Keratinocyte (primary cell): ENCODE measurements around the gene MYOC. TPM values are rescaled to one million over a fixed set of nuclear protein-coding genes. Genes with fewer than 3 reads are reported as not detected.

Experiments
- DNase-seq: peaks from one replicate; pipeline ENCODE4 v3.0.0-alpha.2; 2011; ENCODE audit warnings: low read depth, missing footprints, low spot score
- FAIRE-seq: peaks from 2 replicates; lab custom pipeline; 2011; peaks lifted over from hg19 to GRCh38; lab: Jason Lieb, UNC
- H2AFZ ChIP-seq: 2 replicates; pipeline ENCODE4 v1.6.0; 2012; ENCODE audit warnings: low read length, control low read depth, inconsistent platforms; ENCODE audit not compliant: control insufficient read depth
- H3K27ac ChIP-seq: 2 replicates; pipeline ENCODE4 v1.5.1; 2011; ENCODE audit warnings: low read length; ENCODE audit not compliant: control insufficient read depth, insufficient read depth
- H3K27me3 ChIP-seq: 3 replicates; pipeline ENCODE4 v1.6.0; 2011; ENCODE audit warnings: low read length; ENCODE audit not compliant: control insufficient read depth, insufficient read depth; ENCODE audit errors: extremely low read depth
- H3K36me3 ChIP-seq, 2 experiments: 2 replicates in 1 of 2; 3 replicates in 1 of 2; pipeline ENCODE4 v1.5.1; 2011; ENCODE audit warnings: low read length in 2 of 2, mild to moderate bottlenecking in 1 of 2; ENCODE audit not compliant: control insufficient read depth in 2 of 2, insufficient read depth in 2 of 2; ENCODE audit errors: extremely low read depth in 1 of 2
- H3K4me1 ChIP-seq: 3 replicates; pipeline ENCODE4 v1.5.1; 2011; ENCODE audit warnings: low read length; ENCODE audit not compliant: control insufficient read depth, insufficient read depth; ENCODE audit errors: extremely low read depth
- H3K4me2 ChIP-seq: 3 replicates; pipeline ENCODE4 v1.6.0; 2011; ENCODE audit warnings: low read depth, low read length; ENCODE audit not compliant: control insufficient read depth, insufficient read depth; ENCODE audit errors: extremely low read depth
- H3K4me3 ChIP-seq, 3 experiments: fragments of 200-600 bp in 1 of 3; sonication (generic) in 1 of 3; 2 replicates in 2 of 3; 3 replicates in 1 of 3; pipeline ENCODE4 v1.5.1; 2011 to 2016; ENCODE audit warnings: low read length in 3 of 3, mild to moderate bottlenecking in 3 of 3, control low read depth in 2 of 3, inconsistent platforms in 1 of 3, low read depth in 1 of 3, mixed read lengths in 1 of 3, mixed run types in 1 of 3, moderate library complexity in 1 of 3; ENCODE audit not compliant: control insufficient read depth in 2 of 3, insufficient read depth in 2 of 3; ENCODE audit errors: extremely low read depth in 1 of 3
- H3K79me2 ChIP-seq: 2 replicates; pipeline ENCODE4 v1.6.0; 2012; ENCODE audit warnings: low read length; ENCODE audit not compliant: control insufficient read depth, insufficient read depth
- H3K9ac ChIP-seq: 3 replicates; pipeline ENCODE4 v1.6.0; 2011; ENCODE audit warnings: low read length; ENCODE audit not compliant: control insufficient read depth, insufficient read depth; ENCODE audit errors: extremely low read depth
- H3K9me1 ChIP-seq: 3 replicates; pipeline ENCODE4 v1.6.0; 2011; ENCODE audit warnings: low read length; ENCODE audit not compliant: control insufficient read depth, insufficient read depth; ENCODE audit errors: extremely low read depth
- H3K9me3 ChIP-seq: 2 replicates; pipeline ENCODE4 v1.5.1; 2012; ENCODE audit warnings: low read depth, low read length; ENCODE audit not compliant: control insufficient read depth
- H4K20me1 ChIP-seq: 3 replicates; pipeline ENCODE4 v1.6.0; 2011; ENCODE audit warnings: low read length; ENCODE audit not compliant: control insufficient read depth, insufficient read depth; ENCODE audit errors: extremely low read depth
- CTCF ChIP-seq, 3 experiments: IDR thresholded peaks in 1 of 3; conservative IDR thresholded peaks in 1 of 3; optimal IDR thresholded peaks in 1 of 3; 2 replicates in 2 of 3; 3 replicates in 1 of 3; pipeline versions ENCODE3 to v1.5.1; 2011; ENCODE audit warnings: low read length in 3 of 3, mild to moderate bottlenecking in 3 of 3, moderate library complexity in 2 of 3, control low read depth in 1 of 3, inconsistent platforms in 1 of 3; ENCODE audit not compliant: insufficient read depth in 2 of 3; ENCODE audit errors: extremely low read depth in 1 of 3
- EZH2 ChIP-seq: IDR thresholded peaks from one replicate; pipeline ENCODE4 v1.6.1; 2012; ENCODE audit warnings: inconsistent platforms, mild to moderate bottlenecking, low read length, moderate library complexity
- dilution Hi-C: fragments of 300-500 bp; cut with MboI; formaldehyde crosslinking; loops from one replicate; pipeline ENCODE4 v1.7.0; 2020; ENCODE audit warnings: low sequenced_read_pairs; ENCODE audit not compliant: extremely low pct_ligation_motif_present
- polyA plus RNA-seq, 5 experiments: library from polyadenylated mRNA; depleted of rRNA in 3 of 5; stranded (reverse) in 3 of 5; stranded (forward) in 1 of 5; unstranded in 1 of 5; fragments of >200 nt; gene quantifications; 1 replicate in 1 of 5; 2 replicates in 3 of 5; 3 replicates in 1 of 5; pipeline versions ENCODE4 v1.2.1 to v1.2.3, GENCODE V29; 2011 to 2012; ENCODE audit warnings: missing spikeins in 2 of 5, low read depth in 1 of 5, low replicate concordance in 1 of 5

The MYOC gene
- polyA plus RNA-seq, 1 donor (not counting 4 experiments of a cell fraction or from before 2014, with no cell fraction given): not detected

- H3K9me3 ChIP-seq: no peaks in the 10 kb centered on the region
- H3K4me3 ChIP-seq: no peak overlapping the region
- H3K27me3 ChIP-seq: no peaks in the 10 kb centered on the region
- FAIRE-seq: no peak
- no peaks in the 10 kb centered on the region for H3K79me2 ChIP-seq
- DNase-seq: no peak
- dilution Hi-C loops: loop anchor here (25.0 kb wide), 1 partner anchor 360 kb away; no protein-coding TSS in a partner anchor
- no peak overlapping the region for H3K9ac ChIP-seq
- no peaks in the 10 kb centered on the region for H4K20me1 ChIP-seq
- no peak for TF ChIP-seq EZH2
- no peak for TF ChIP-seq CTCF (optimal IDR thresholded peaks at IDR 0.05 in 1 of 3, IDR thresholded peaks at IDR 0.05 in 1 of 3, conservative IDR thresholded peaks at IDR 0.05 in 1 of 3; ENCODE audit: extremely low read depth in 1 of 3, insufficient read depth in 2 of 3, low read length in 3 of 3)
- H3K9me1 ChIP-seq: no peaks in the 10 kb centered on the region
- no peak overlapping the region for H3K4me2 ChIP-seq
- H3K4me1 ChIP-seq: no peaks in the 10 kb centered on the region
- H2AFZ ChIP-seq: no peak overlapping the region
- H3K36me3 ChIP-seq: no peaks in the 10 kb centered on the region
- no peak overlapping the region for H3K27ac ChIP-seq
These were observed 25.5 kb downstream of the MYOC start for GRCh38 chr1:171627020-171627419.

GRCh38 chr1:171625225-171625624, 27.3 kb downstream of the MYOC start:
- no peak overlapping the region for H3K27ac ChIP-seq
- H3K9me3 ChIP-seq: no peaks in the 10 kb centered on the region
- DNase-seq: no peak
- H3K4me2 ChIP-seq: no peak overlapping the region
- TF ChIP-seq EZH2 (no peak), CTCF (optimal IDR thresholded peaks at IDR 0.05 in 1 of 3, IDR thresholded peaks at IDR 0.05 in 1 of 3, conservative IDR thresholded peaks at IDR 0.05 in 1 of 3; ENCODE audit: extremely low read depth in 1 of 3, insufficient read depth in 2 of 3, low read length in 3 of 3) (no peak)
- dilution Hi-C loops: loop anchor here (25.0 kb wide), 1 partner anchor 362 kb away; no protein-coding TSS in a partner anchor
- H3K9me1 ChIP-seq: no peaks in the 10 kb centered on the region
- no peaks in the 10 kb centered on the region for H3K4me1 ChIP-seq
- no peaks in the 10 kb centered on the region for H3K27me3 ChIP-seq
- no peak overlapping the region for H3K9ac ChIP-seq
- H3K36me3 ChIP-seq: no peaks in the 10 kb centered on the region
- no peaks in the 10 kb centered on the region for H3K79me2 ChIP-seq
- H4K20me1 ChIP-seq: no peaks in the 10 kb centered on the region
- H3K4me3 ChIP-seq: no peak overlapping the region
- H2AFZ ChIP-seq: no peak overlapping the region
- FAIRE-seq: no peak
